Measurements from ENCODE around the gene PIK3CD. TPM values are rescaled to one million over a fixed set of nuclear protein-coding genes. Genes with fewer than 3 reads are reported as not detected.

Gene PIK3CD
- 100 to 1,000 TPM in 5 of 7 donors, 10 to 100 TPM in 2; 89.4 to 186 (median 130) TPM for total RNA-seq
- polyA plus RNA-seq: 10 to 100 TPM; 26.8 to 52.1 (median 43.2) TPM
- long read RNA-seq, donor 1, full-length matches to known transcripts: 1 of 1 reads
- long read RNA-seq, donor 1, partial matches to known transcripts: 0 of 1 reads
- long read RNA-seq, donor 1, other reads (novel, unspliced or antisense): 0 of 1 reads
- long read RNA-seq, donor 2, full-length matches to known transcripts: 3 of 3 reads
- long read RNA-seq, donor 2, partial matches to known transcripts: 0 of 3 reads
- long read RNA-seq, donor 2, other reads (novel, unspliced or antisense): 0 of 3 reads

- WGBS, 5 donors: 0 to 1% (median 1%) methylated on average over 15 to 94 of the region's 94 CpGs
- peaks cover 0 to 21% (median 7%) of the 10 kb centered on the region in 7 donors for H3K27me3 ChIP-seq (replicated peaks in 1 of 7)
- no peaks in the 10 kb centered on the region for H3K9me3 ChIP-seq
- TF ChIP-seq POLR2AphosphoS5 (IDR thresholded peaks at IDR 0.05) (peak; percentile 79 to 85 (median 84)), CTCF (IDR thresholded peaks at IDR 0.05 in 8 of 11, conservative IDR thresholded peaks at IDR 0.05 in 3 of 11) (peak in 1 of 11 experiments; percentile 18), POLR2A (IDR thresholded peaks at IDR 0.05) (peak in 1 of 3 donors; percentile 23)
- intact Hi-C loops (cut with DNase I; ENCODE audit: low total_unique reads): no loop called here
- H3K36me3 ChIP-seq: no peaks in the 10 kb centered on the region
- H3K4me3 ChIP-seq: peak within 1 kb of the TSS; percentile 75 to 97 (median 89)
- peak within 1 kb of the TSS; percentile 77 to 100 (median 96) for H3K27ac ChIP-seq
- H3K4me1 ChIP-seq: peaks cover 6 to 97% (median 53%) of the 10 kb centered on the region in 6 donors
- DNase-seq: peak; percentile 93
Observed at GRCh38 chr1:9651565-9652378, at the start of gene PIK3CD. Gene PIK3CD (plus strand): TSS chr1:9651731. CDS start chr1:9710456, 58,725 bp downstream.

GRCh38 chr1:9601942-9602793 is 49.4 kb upstream of the PIK3CD start:
- H3K27ac ChIP-seq: no peak overlapping the region
- no peak overlapping the region for H3K4me3 ChIP-seq
- TF ChIP-seq POLR2A (IDR thresholded peaks at IDR 0.05) (no peak), POLR2AphosphoS5 (IDR thresholded peaks at IDR 0.05) (no peak), CTCF (IDR thresholded peaks at IDR 0.05 in 8 of 11, conservative IDR thresholded peaks at IDR 0.05 in 3 of 11) (no peak)
- H3K4me1 ChIP-seq: no peaks in the 10 kb centered on the region
- H3K36me3 ChIP-seq: peaks cover 0 to 99% (median 54%) of the 10 kb centered on the region in 6 donors
- 70 to 96% (median 93%) methylated on average over 15 to 26 of the region's 26 CpGs for WGBS, 5 donors
- no peaks in the 10 kb centered on the region for H3K9me3 ChIP-seq
- DNase-seq: peak; percentile 70
- intact Hi-C loops (cut with DNase I; ENCODE audit: low total_unique reads): no loop called here
- H3K27me3 ChIP-seq (replicated peaks in 1 of 7): no peaks in the 10 kb centered on the region

GRCh38 chr1:9602794-9603167 is 48.8 kb upstream of the PIK3CD start:
- no peak overlapping the region for H3K27ac ChIP-seq
- WGBS, 5 donors: 93 to 98% (median 97%) methylated on average over 6 to 9 of the region's 9 CpGs
- no peak for DNase-seq
- H3K4me1 ChIP-seq: no peaks in the 10 kb centered on the region
- peaks cover 0 to 99% (median 50%) of the 10 kb centered on the region in 6 donors for H3K36me3 ChIP-seq
- intact Hi-C loops (cut with DNase I; ENCODE audit: low total_unique reads): no loop called here
- H3K4me3 ChIP-seq: no peak overlapping the region
- H3K9me3 ChIP-seq: no peaks in the 10 kb centered on the region
- TF ChIP-seq CTCF (IDR thresholded peaks at IDR 0.05 in 8 of 11, conservative IDR thresholded peaks at IDR 0.05 in 3 of 11) (no peak), POLR2AphosphoS5 (IDR thresholded peaks at IDR 0.05) (no peak), POLR2A (IDR thresholded peaks at IDR 0.05) (no peak)
- no peaks in the 10 kb centered on the region for H3K27me3 ChIP-seq (replicated peaks in 1 of 7)
